ENCODE results near the gene HS2ST1.

The HS2ST1 gene

GRCh38 chr1:87155170-87155569 lies 240.7 kb downstream of the HS2ST1 start:
- Histone ChIP-seq H3K27ac (replicated peaks) (no peak overlapping the region), H3K27me3 (ENCODE audit: insufficient read depth, poor library complexity, severe bottlenecking) (no peaks in the 10 kb centered on the region), H3K4me3 (replicated peaks; ENCODE audit: insufficient read depth, low read length) (no peak overlapping the region)
- no peak for TF ChIP-seq POLR2AphosphoS5 (IDR thresholded peaks at IDR 0.05; ENCODE audit: low read depth)
- DNase-seq (ENCODE audit: low read depth in 1 of 2, low spot score in 1 of 2): no peak

- no peak for DNase-seq (ENCODE audit: low read depth in 1 of 2, low spot score in 1 of 2)
- no peak for TF ChIP-seq SPI1 (IDR thresholded peaks at IDR 0.05; ENCODE audit: borderline replicate concordance, low read depth)
- TF ChIP-seq POLR2AphosphoS5 (IDR thresholded peaks at IDR 0.05; ENCODE audit: low read depth): no peak
- no peak for TF ChIP-seq GABPA (IDR thresholded peaks at IDR 0.05; ENCODE audit: low read depth)
- TF ChIP-seq CTCF (IDR thresholded peaks at IDR 0.05; ENCODE audit: insufficient read depth, low read length): no peak
- TF ChIP-seq REST (IDR thresholded peaks at IDR 0.05; ENCODE audit: insufficient replicate concordance, low read depth): no peak
- no peak overlapping the region for H3K27ac ChIP-seq (replicated peaks)
- no peaks in the 10 kb centered on the region for H3K27me3 ChIP-seq (ENCODE audit: insufficient read depth, poor library complexity, severe bottlenecking)
- no peak overlapping the region for H3K4me3 ChIP-seq (replicated peaks; ENCODE audit: insufficient read depth, low read length)
These were observed 241.2 kb downstream of the HS2ST1 start for GRCh38 chr1:87155648-87156047.

- no peak overlapping the region for H3K4me3 ChIP-seq (replicated peaks; ENCODE audit: insufficient read depth, low read length)
- TF ChIP-seq GABPA (IDR thresholded peaks at IDR 0.05; ENCODE audit: low read depth) (no peak), CTCF (IDR thresholded peaks at IDR 0.05; ENCODE audit: insufficient read depth, low read length) (no peak), REST (IDR thresholded peaks at IDR 0.05; ENCODE audit: insufficient replicate concordance, low read depth) (no peak)
- H3K27me3 ChIP-seq (ENCODE audit: insufficient read depth, poor library complexity, severe bottlenecking): no peaks in the 10 kb centered on the region
- DNase-seq (ENCODE audit: low read depth in 1 of 2, low spot score in 1 of 2): no peak
- no peak overlapping the region for H3K27ac ChIP-seq (replicated peaks)
These were observed 241.7 kb downstream of the HS2ST1 start for GRCh38 chr1:87156124-87156523.

GRCh38 chr1:87159378-87159915 lies 245.0 kb downstream of the HS2ST1 start:
- no peak overlapping the region for H3K27ac ChIP-seq (replicated peaks)
- H3K4me3 ChIP-seq (replicated peaks; ENCODE audit: insufficient read depth, low read length): no peak overlapping the region
- TF ChIP-seq CTCF (IDR thresholded peaks at IDR 0.05; ENCODE audit: insufficient read depth, low read length) (no peak), POLR2AphosphoS5 (IDR thresholded peaks at IDR 0.05; ENCODE audit: low read depth) (no peak), SPI1 (IDR thresholded peaks at IDR 0.05; ENCODE audit: borderline replicate concordance, low read depth) (no peak), GABPA (IDR thresholded peaks at IDR 0.05; ENCODE audit: low read depth) (no peak), REST (IDR thresholded peaks at IDR 0.05; ENCODE audit: insufficient replicate concordance, low read depth) (no peak)
- H3K27me3 ChIP-seq (ENCODE audit: insufficient read depth, poor library complexity, severe bottlenecking): no peaks in the 10 kb centered on the region
- no peak for DNase-seq (ENCODE audit: low read depth in 1 of 2, low spot score in 1 of 2)

All from HL-60 (cell line).